ENCODE data around the gene SCGB1D4.
"Not testable (repeated sequence)": the region's sequence is repeated elsewhere in the genome, so short reads cannot be mapped to it uniquely, and the experiment has no call there.

The SCGB1D4 gene

GRCh38 chr11:62298975-62299374 is at the start of gene SCGB1D4:
SCGB1D4 (minus strand) TSS chr11:62299075; CDS start chr11:62299010, 65 bp downstream.
- no peak for DNase-seq

- no peak for DNase-seq
Measured at GRCh38 chr11:62345861-62346260, 47.0 kb upstream of the SCGB1D4 start.

- peak; percentile 84 for DNase-seq
Measured at GRCh38 chr11:62344210-62344609, 45.3 kb upstream of the SCGB1D4 start.

GRCh38 chr11:62343646-62344190 is 44.8 kb upstream of the SCGB1D4 start:
- DNase-seq = peak; percentile 79

- DNase-seq = peak; percentile 23
Measured at GRCh38 chr11:62341588-62341987, 42.7 kb upstream of the SCGB1D4 start.

- DNase-seq = peak; percentile 56
Measured at GRCh38 chr11:62340269-62340901, 41.5 kb upstream of the SCGB1D4 start.

- DNase-seq = no peak
Measured at GRCh38 chr11:62338218-62338617, 39.3 kb upstream of the SCGB1D4 start.

- peak; percentile 42 for DNase-seq
Measured at GRCh38 chr11:62337303-62338181, 38.7 kb upstream of the SCGB1D4 start, which contains the start of gene ASRGL1. ASRGL1 (plus strand) TSS chr11:62337448; CDS start chr11:62337978, 530 bp downstream.

- not testable (repeated sequence) for DNase-seq
Measured at GRCh38 chr11:62336949-62337302, 38.1 kb upstream of the SCGB1D4 start.

- peak; percentile 46 for DNase-seq
Measured at GRCh38 chr11:62333768-62334167, 34.9 kb upstream of the SCGB1D4 start.

GRCh38 chr11:62331264-62331663 is 32.4 kb upstream of the SCGB1D4 start:
- peak; percentile 41 for DNase-seq

- DNase-seq = not testable (repeated sequence)
Measured at GRCh38 chr11:62327541-62327940, 28.7 kb upstream of the SCGB1D4 start.

- not testable (repeated sequence) for DNase-seq
Measured at GRCh38 chr11:62326719-62327118, 27.8 kb upstream of the SCGB1D4 start.

- DNase-seq = not testable (repeated sequence)
Measured at GRCh38 chr11:62325781-62326180, 26.9 kb upstream of the SCGB1D4 start.

GRCh38 chr11:62324731-62325556 is 26.1 kb upstream of the SCGB1D4 start:
- DNase-seq = peak; percentile 89

- DNase-seq = no peak
Measured at GRCh38 chr11:62322524-62322923, 23.6 kb upstream of the SCGB1D4 start.

- DNase-seq = peak; percentile 4
Measured at GRCh38 chr11:62315431-62315830, 16.6 kb upstream of the SCGB1D4 start.

- no peak for DNase-seq
Measured at GRCh38 chr11:62309991-62310390, 11.1 kb upstream of the SCGB1D4 start.

- no peak for DNase-seq
Measured at GRCh38 chr11:62307950-62308349, 9.1 kb upstream of the SCGB1D4 start.

- no peak for DNase-seq
Measured at GRCh38 chr11:62306227-62306626, 7.4 kb upstream of the SCGB1D4 start.

- DNase-seq = no peak
Measured at GRCh38 chr11:62295504-62295903, 3.4 kb downstream of the SCGB1D4 start.

GRCh38 chr11:62280452-62280851 is 18.4 kb downstream of the SCGB1D4 start:
- DNase-seq = no peak

GRCh38 chr11:62273789-62274275 is 25.0 kb downstream of the SCGB1D4 start:
- no peak for DNase-seq
